ENCODE measurements around the gene CEP55.

Gene CEP55

GRCh38 chr10:93548376-93549071 is 52.1 kb downstream of the CEP55 start:
- Histone ChIP-seq H3K4me1 (no peaks in the 10 kb centered on the region), H3K27me3 (ENCODE audit: low read depth) (no peaks in the 10 kb centered on the region), H3K4me3 (no peak overlapping the region), H3K9me3 (no peaks in the 10 kb centered on the region), H3K36me3 (replicated peaks) (no peaks in the 10 kb centered on the region)
- in situ Hi-C loops (cut with MboI; ENCODE audit: low sequenced_read_pairs), result no loop called here
- DNase-seq (ENCODE audit: low spot score in 2 of 2), result no peak

GRCh38 chr10:93550606-93551005 is 54.2 kb downstream of the CEP55 start:
- no peak overlapping the region for H3K4me3 ChIP-seq
- no peak for DNase-seq (ENCODE audit: low spot score in 2 of 2)
- H3K36me3 ChIP-seq (replicated peaks), result no peaks in the 10 kb centered on the region
- H3K27me3 ChIP-seq (ENCODE audit: low read depth), result no peaks in the 10 kb centered on the region
- no peaks in the 10 kb centered on the region for H3K9me3 ChIP-seq
- in situ Hi-C loops (cut with MboI; ENCODE audit: low sequenced_read_pairs), result no loop called here
- H3K4me1 ChIP-seq, result no peaks in the 10 kb centered on the region

- in situ Hi-C loops (cut with MboI; ENCODE audit: low sequenced_read_pairs), result no loop called here
- no peaks in the 10 kb centered on the region for H3K4me1 ChIP-seq
- H3K27me3 ChIP-seq (ENCODE audit: low read depth), result no peaks in the 10 kb centered on the region
- H3K4me3 ChIP-seq, result no peak overlapping the region
- no peaks in the 10 kb centered on the region for H3K9me3 ChIP-seq
- H3K36me3 ChIP-seq (replicated peaks), result no peaks in the 10 kb centered on the region
- no peak for DNase-seq (ENCODE audit: low spot score in 2 of 2)
Observed at GRCh38 chr10:93552780-93553179, 56.4 kb downstream of the CEP55 start.

GRCh38 chr10:93553482-93554315 is 57.3 kb downstream of the CEP55 start:
- Histone ChIP-seq H3K9me3 (no peaks in the 10 kb centered on the region), H3K4me3 (no peak overlapping the region), H3K36me3 (replicated peaks) (no peaks in the 10 kb centered on the region), H3K27me3 (ENCODE audit: low read depth) (no peaks in the 10 kb centered on the region), H3K4me1 (no peaks in the 10 kb centered on the region)
- no peak for DNase-seq (ENCODE audit: low spot score in 2 of 2)
- in situ Hi-C loops (cut with MboI; ENCODE audit: low sequenced_read_pairs), result no loop called here

GRCh38 chr10:93554316-93554663 is 57.9 kb downstream of the CEP55 start:
- in situ Hi-C loops (cut with MboI; ENCODE audit: low sequenced_read_pairs), result no loop called here
- Histone ChIP-seq H3K36me3 (replicated peaks) (no peaks in the 10 kb centered on the region), H3K4me1 (no peaks in the 10 kb centered on the region), H3K27me3 (ENCODE audit: low read depth) (no peaks in the 10 kb centered on the region), H3K9me3 (no peaks in the 10 kb centered on the region), H3K4me3 (no peak overlapping the region)
- no peak for DNase-seq (ENCODE audit: low spot score in 2 of 2)

GRCh38 chr10:93554760-93555432 is 58.5 kb downstream of the CEP55 start:
- Histone ChIP-seq H3K27me3 (ENCODE audit: low read depth) (no peaks in the 10 kb centered on the region), H3K36me3 (replicated peaks) (no peaks in the 10 kb centered on the region), H3K4me3 (no peak overlapping the region), H3K9me3 (no peaks in the 10 kb centered on the region), H3K4me1 (no peaks in the 10 kb centered on the region)
- in situ Hi-C loops (cut with MboI; ENCODE audit: low sequenced_read_pairs), result no loop called here
- DNase-seq (ENCODE audit: low spot score in 2 of 2), result peak; percentile 59 to 89

GRCh38 chr10:93559490-93559889 is 63.1 kb downstream of the CEP55 start:
- DNase-seq (ENCODE audit: low spot score in 2 of 2), result no peak
- in situ Hi-C loops (cut with MboI; ENCODE audit: low sequenced_read_pairs), result no loop called here
- Histone ChIP-seq H3K4me3 (no peak overlapping the region), H3K27me3 (ENCODE audit: low read depth) (peaks cover 4% of the 10 kb centered on the region; the same call in 1 of the 2 replicates), H3K36me3 (replicated peaks) (no peaks in the 10 kb centered on the region), H3K4me1 (no peaks in the 10 kb centered on the region), H3K9me3 (no peaks in the 10 kb centered on the region)

GRCh38 chr10:93560541-93560940 is 64.1 kb downstream of the CEP55 start:
- Histone ChIP-seq H3K4me3 (no peak overlapping the region), H3K4me1 (no peaks in the 10 kb centered on the region), H3K27me3 (ENCODE audit: low read depth) (peaks cover 4% of the 10 kb centered on the region; the same call in 1 of the 2 replicates), H3K36me3 (replicated peaks) (no peaks in the 10 kb centered on the region), H3K9me3 (no peaks in the 10 kb centered on the region)
- in situ Hi-C loops (cut with MboI; ENCODE audit: low sequenced_read_pairs), result loop anchor here (10.0 kb wide), 1 partner anchor 114 kb away; no protein-coding TSS in a partner anchor
- no peak for DNase-seq (ENCODE audit: low spot score in 2 of 2)

GRCh38 chr10:93565446-93565845 is 69.0 kb downstream of the CEP55 start:
- Histone ChIP-seq H3K36me3 (replicated peaks) (no peaks in the 10 kb centered on the region), H3K4me1 (no peaks in the 10 kb centered on the region), H3K4me3 (no peak overlapping the region), H3K9me3 (no peaks in the 10 kb centered on the region), H3K27me3 (ENCODE audit: low read depth) (peaks cover 12% of the 10 kb centered on the region)
- in situ Hi-C loops (cut with MboI; ENCODE audit: low sequenced_read_pairs), result loop anchor here (10.0 kb wide), 1 partner anchor 109 kb away; no protein-coding TSS in a partner anchor
- DNase-seq (ENCODE audit: low spot score in 2 of 2), result no peak

GRCh38 chr10:93566435-93567276 is 70.2 kb downstream of the CEP55 start, which contains the start of gene FFAR4:
Gene FFAR4, plus strand, starts transcription at chr10:93566665. Its CDS starts 56 bp downstream, at chr10:93566721.
- no peak for DNase-seq (ENCODE audit: low spot score in 2 of 2)
- no peaks in the 10 kb centered on the region for H3K9me3 ChIP-seq
- no peaks in the 10 kb centered on the region for H3K4me1 ChIP-seq
- no peaks in the 10 kb centered on the region for H3K36me3 ChIP-seq (replicated peaks)
- in situ Hi-C loops (cut with MboI; ENCODE audit: low sequenced_read_pairs), result loop anchor here (10.0 kb wide), 1 partner anchor 108 kb away; no protein-coding TSS in a partner anchor
- H3K27me3 ChIP-seq (ENCODE audit: low read depth), result peaks cover 19% of the 10 kb centered on the region
- no peak within 1 kb of the TSS for H3K4me3 ChIP-seq

- Histone ChIP-seq H3K4me3 (no peak overlapping the region), H3K4me1 (no peaks in the 10 kb centered on the region), H3K9me3 (no peaks in the 10 kb centered on the region), H3K36me3 (replicated peaks) (no peaks in the 10 kb centered on the region), H3K27me3 (ENCODE audit: low read depth) (peaks cover 23% of the 10 kb centered on the region)
- no peak for DNase-seq (ENCODE audit: low spot score in 2 of 2)
- in situ Hi-C loops (cut with MboI; ENCODE audit: low sequenced_read_pairs), result loop anchor here (10.0 kb wide), 1 partner anchor 107 kb away; no protein-coding TSS in a partner anchor
Observed at GRCh38 chr10:93567277-93568104, 71.1 kb downstream of the CEP55 start.

GRCh38 chr10:93568105-93568390 is 71.6 kb downstream of the CEP55 start:
- H3K4me1 ChIP-seq, result no peaks in the 10 kb centered on the region
- peaks cover 27% of the 10 kb centered on the region for H3K27me3 ChIP-seq (ENCODE audit: low read depth)
- no peak for DNase-seq (ENCODE audit: low spot score in 2 of 2)
- no peaks in the 10 kb centered on the region for H3K36me3 ChIP-seq (replicated peaks)
- in situ Hi-C loops (cut with MboI; ENCODE audit: low sequenced_read_pairs), result loop anchor here (10.0 kb wide), 1 partner anchor 107 kb away; no protein-coding TSS in a partner anchor
- no peak overlapping the region for H3K4me3 ChIP-seq
- no peaks in the 10 kb centered on the region for H3K9me3 ChIP-seq

Measured in HAP-1 (cell line).